HepG2 (cell line): Measurements from ENCODE around the gene MAPKAPK3. TPM values are rescaled to one million over a fixed set of nuclear protein-coding genes. Genes with fewer than 3 reads are reported as not detected.

ENCODE experiments used
- ATAC-seq: fragments of 200-7000 bp; cut with Tn5 transposase; 3 replicates; pipeline ENCODE4 v1.9.1; 2020; ENCODE audit warnings: mild to moderate bottlenecking, moderate library complexity
- BruUV-seq: library from RNA; stranded (reverse); fragments of 400-500 nt; replicated peaks from 2 replicates; lab custom pipeline; 2021; lab: Mats Ljungman, UMichigan
- CTCF ChIA-PET: fragments of 300-600 bp; formaldehyde crosslinking; extraction: SDS; loops from one replicate; lab custom pipeline; 2021; ENCODE audit warnings: low total read pairs, inconsistent platforms, low intra/inter-chr PET ratio; lab: Yijun Ruan, JAX
- POLR2A ChIA-PET: fragments of 350-600 bp; sonication (Branson Sonifier 250); formaldehyde crosslinking; loops from one replicate; lab custom pipeline; 2020; ENCODE audit warnings: antibody characterized with exemption, inconsistent platforms; lab: Yijun Ruan, JAX
- DNase-seq: peaks from one replicate; pipeline ENCODE4 v3.0.0-alpha.2; 2015; ENCODE audit warnings: low spot score
- FAIRE-seq: peaks from 3 replicates; lab custom pipeline; 2011; peaks lifted over from hg19 to GRCh38; lab: Jason Lieb, UNC
- H2AFZ ChIP-seq: one replicate; pipeline ENCODE4 v1.6.1; 2011; ENCODE audit warnings: low read length, inconsistent platforms
- H3K27ac ChIP-seq: fragments of 300-600 bp; 3 replicates; pipeline ENCODE4 v1.8.0; 2011; ENCODE audit warnings: mixed run types, mild to moderate bottlenecking, mixed read lengths, low read length, inconsistent platforms; ENCODE audit not compliant: insufficient read depth; ENCODE audit errors: extremely low read length
- H3K27me3 ChIP-seq, 2 experiments: fragments of 200-600 bp in 1 of 2; 2 replicates in 1 of 2; 3 replicates in 1 of 2; pipeline versions ENCODE4 v1.6.0 to v1.8.0; 2011; ENCODE audit warnings: low read length in 2 of 2, mild to moderate bottlenecking in 2 of 2, moderate library complexity in 2 of 2, inconsistent platforms in 1 of 2; ENCODE audit not compliant: insufficient read depth in 2 of 2, control insufficient read depth in 1 of 2
- H3K36me3 ChIP-seq, 2 experiments: fragments of 200-600 bp in 1 of 2; replicated peaks in 1 of 2; 2 replicates in 1 of 2; 3 replicates in 1 of 2; pipeline versions ENCODE4 v1.5.1 to v1.8.0; 2011; ENCODE audit warnings: low read length in 2 of 2, inconsistent platforms in 1 of 2; ENCODE audit not compliant: insufficient read depth in 2 of 2, control insufficient read depth in 1 of 2
- H3K4me1 ChIP-seq: 2 replicates; pipeline ENCODE4 v1.5.1; 2012; ENCODE audit warnings: low read length, inconsistent platforms; ENCODE audit not compliant: insufficient read depth
- H3K4me2 ChIP-seq: 2 replicates; pipeline ENCODE4 v1.6.0; 2011; ENCODE audit warnings: low read depth, low read length, inconsistent platforms
- H3K4me3 ChIP-seq, 3 experiments: fragments of 200-600 bp in 1 of 3; sonication (generic), shearing (Covaris generic) in 1 of 3; replicated peaks in 1 of 3; 2 replicates each; pipeline ENCODE4 v1.5.1; 2011 to 2016; ENCODE audit warnings: low read length in 3 of 3, inconsistent platforms in 2 of 3, low read depth in 2 of 3, mild to moderate bottlenecking in 2 of 3, control low read depth in 1 of 3, mixed read lengths in 1 of 3; ENCODE audit not compliant: insufficient read depth in 1 of 3
- H3K79me2 ChIP-seq: one replicate; pipeline ENCODE4 v1.6.1; 2011; ENCODE audit warnings: low read length, inconsistent platforms; ENCODE audit not compliant: insufficient read depth
- H3K9ac ChIP-seq: 2 replicates; pipeline ENCODE4 v1.6.0; 2011; ENCODE audit warnings: mild to moderate bottlenecking, low read depth, low read length, inconsistent platforms; ENCODE audit not compliant: insufficient read depth
- H3K9me3 ChIP-seq: 2 replicates; pipeline ENCODE4 v1.5.1; 2012; ENCODE audit warnings: mild to moderate bottlenecking, low read length
- H4K20me1 ChIP-seq: 2 replicates; pipeline ENCODE4 v1.6.0; 2011; ENCODE audit warnings: inconsistent platforms, mild to moderate bottlenecking, low read length, moderate library complexity; ENCODE audit not compliant: insufficient read depth
- CBX1 ChIP-seq: IDR thresholded peaks from one replicate; pipeline ENCODE4 v1.6.1; 2016; ENCODE audit warnings: antibody characterized with exemption, low read depth
- DR1 ChIP-seq: sonication (generic); formaldehyde crosslinking; IDR thresholded peaks from 2 replicates; pipeline ENCODE4 v1.8.0; 2021; ENCODE audit warnings: mild to moderate bottlenecking, missing genetic modification reagents, inconsistent platforms
- MEIS2 ChIP-seq: sonication (generic); formaldehyde crosslinking; IDR thresholded peaks from 2 replicates; pipeline ENCODE4 v1.9.0; 2021; ENCODE audit warnings: mild to moderate bottlenecking, missing genetic modification reagents
- PRDM10 ChIP-seq: sonication (generic); formaldehyde crosslinking; IDR thresholded peaks from 2 replicates; pipeline ENCODE4 v1.4.0; 2020; ENCODE audit warnings: low read depth, missing genetic modification reagents
- SCMH1 ChIP-seq: sonication (generic); formaldehyde crosslinking; IDR thresholded peaks from 2 replicates; pipeline ENCODE4 v1.9.0; 2021; ENCODE audit warnings: missing genetic modification reagents, mild to moderate bottlenecking, borderline replicate concordance
- ZNF263 ChIP-seq: sonication (generic); formaldehyde crosslinking; IDR thresholded peaks from 2 replicates; pipeline ENCODE4 v1.4.0; 2020; ENCODE audit warnings: missing genetic modification reagents
- ZNF414 ChIP-seq: sonication (generic); formaldehyde crosslinking; IDR thresholded peaks from 2 replicates; pipeline ENCODE4 v1.5.0; 2020; ENCODE audit warnings: missing genetic modification reagents
- ZNF572 ChIP-seq: sonication (generic); formaldehyde crosslinking; IDR thresholded peaks from 2 replicates; pipeline ENCODE4 v1.5.1; 2020; ENCODE audit warnings: mild to moderate bottlenecking, missing genetic modification reagents
- whole genome bisulfite sequencing: methylation state at CpG from one replicate; pipeline ENCODE4 v1.1.6; 2017; ENCODE audit warnings: low lambda C conversion rate; 5-methylcytosine and 5-hydroxymethylcytosine counted together
- in situ Hi-C: cut with HindIII; loops from 2 replicates; pipeline ENCODE4 v1.10.0; 2017; ENCODE audit warnings: low pct_unique_long_range_greater_than_20kb; ENCODE audit not compliant: extremely low pct_ligation_motif_present
- intact Hi-C: fragments of 100-400 bp; cut with micrococcal nuclease; formaldehyde crosslinking; loops from one replicate; pipeline ENCODE4 v1.10.0; 2022; ENCODE audit not compliant: unreplicated experiment
- polyA plus RNA-seq, 8 experiments: library from polyadenylated mRNA; depleted of rRNA in 3 of 8; stranded (reverse) in 7 of 8; unstranded in 1 of 8; fragments of >200 nt; fragmentation: Illumina TruSeq in 4 of 8; extraction: Trizol in 4 of 8; gene quantifications; 2 replicates each; pipeline versions ENCODE4 v1.2.1 to v1.2.3, GENCODE V29; 2011 to 2016; ENCODE audit warnings: low read depth in 4 of 8, missing spikeins in 1 of 8, mixed read lengths in 1 of 8; ENCODE audit not compliant: insufficient read depth in 1 of 8
- total RNA-seq, 5 experiments: library from RNA; depleted of rRNA; stranded (reverse); fragments of >200 nt; fragmentation: Illumina TruSeq; extraction: Trizol; gene quantifications; 2 replicates each; pipeline ENCODE4 v1.2.3, GENCODE V29; 2016; ENCODE audit warnings: low read depth in 1 of 5

Gene MAPKAPK3
- total and polyA plus RNA-seq, 2 of the 13 experiments (the other 11 are each of a cell fraction or from before 2014, with no cell fraction given): 39.9 to 41.2 TPM

- Histone ChIP-seq H3K27ac (no peak overlapping the region), H3K9me3 (no peaks in the 10 kb centered on the region), H3K4me3 (no peak overlapping the region), H3K9ac (no peak overlapping the region), H3K4me2 (no peak overlapping the region), H3K27me3 (no peaks in the 10 kb centered on the region), H3K4me1 (no peaks in the 10 kb centered on the region), H3K79me2 (no peaks in the 10 kb centered on the region), H3K36me3 (peaks cover 0 to 8% of the 10 kb centered on the region in 2 experiments; a peak in 1 of 5 replicates), H4K20me1 (no peaks in the 10 kb centered on the region), H2AFZ (no peak overlapping the region)
- DNase-seq (no peak), ATAC-seq (no peak), FAIRE-seq (no peak)
- no TSS peak for BruUV-seq
- in situ Hi-C loops (no loop called here), intact Hi-C loops (no loop called here)
- ChIA-PET POLR2A (no interaction called here), CTCF (no interaction called here)
- TF ChIP-seq DR1 (no peak), ZNF572 (CRISPR knock-in tag) (no peak), ZNF414 (CRISPR knock-in tag) (no peak), SCMH1 (no peak), CBX1 (no peak), ZNF263 (CRISPR knock-in tag) (no peak), MEIS2 (CRISPR knock-in tag) (no peak), PRDM10 (CRISPR knock-in tag) (no peak)
- 81% methylated on average over 5 of the region's 5 CpGs for WGBS
These were observed 16.4 kb downstream of the MAPKAPK3 start for GRCh38 chr3:50633230-50633790.
